Measurements from ENCODE around the gene GARIN1A. TPM values are rescaled to one million over a fixed set of nuclear protein-coding genes. Genes with fewer than 3 reads are reported as not detected.
"Not testable (repeated sequence)": the region's sequence is repeated elsewhere in the genome, so short reads cannot be mapped to it uniquely, and the experiment has no call there.

GARIN1A gene
- total and polyA plus RNA-seq, 2 donors (not counting 1 experiment from before 2014, with no cell fraction given): 0.70 to 2.2 TPM

DNA sequence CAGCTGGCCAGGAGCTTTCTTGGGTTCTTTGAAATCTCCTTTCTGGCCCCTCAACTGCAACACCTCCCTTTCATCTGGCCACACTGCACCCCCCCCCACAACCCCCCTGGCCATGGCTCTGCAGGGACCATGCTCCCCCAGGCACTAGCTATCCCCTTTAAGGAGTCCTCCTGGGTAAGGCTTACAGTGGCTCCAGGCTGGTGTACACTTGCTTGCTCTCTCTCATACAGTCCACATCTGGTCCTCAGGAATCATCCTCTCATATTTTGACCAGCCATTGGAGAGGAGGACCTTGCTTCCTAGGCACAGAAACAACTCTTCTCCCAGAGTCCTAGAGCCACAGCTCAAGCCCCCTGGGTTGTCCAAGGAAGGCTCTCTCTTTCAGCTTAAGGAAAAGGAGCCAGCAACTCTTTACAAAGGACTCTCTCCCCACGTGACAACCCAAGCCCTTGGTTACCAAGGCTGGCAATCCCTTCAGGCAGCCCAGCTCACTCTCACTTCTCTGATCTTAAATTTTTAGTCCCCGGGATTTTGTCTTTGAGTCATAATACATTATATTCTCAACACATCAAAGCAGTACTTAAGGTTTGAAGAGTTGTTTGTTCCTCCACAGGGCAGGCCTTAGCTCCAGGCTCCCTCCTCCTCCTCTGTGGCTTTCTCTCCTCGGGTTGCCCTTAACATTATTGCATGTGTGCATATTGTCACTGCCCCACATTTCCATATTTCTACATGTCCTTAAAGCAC, 9.9 kb downstream of the GARIN1A start:
- DNase-seq (no peak), ATAC-seq (ENCODE audit: low read depth) (no peak)
- ChIA-PET CTCF (interaction anchor here (0.9 kb wide), 1 partner anchor 685 kb away, joined by 3 read pairs; no protein-coding TSS in a partner anchor), POLR2A (no interaction called here)
- no peak overlapping the region for H3K4me2 ChIP-seq (replicated peaks; ENCODE audit: low read depth, low read length, poor library complexity, severe bottlenecking)
- Mint-ChIP-seq H3K4me3 (no peak overlapping the region), H3K27me3 (no peaks in the 10 kb centered on the region), H3K4me1 (no peaks in the 10 kb centered on the region), H3K27ac (no peak overlapping the region), H3K9me3 (ENCODE audit: insufficient read depth) (no peaks in the 10 kb centered on the region)
- no peaks in the 10 kb centered on the region for H3K36me3 ChIP-seq (replicated peaks in 1 of 2; ENCODE audit: control extremely low read depth in 1 of 2, control insufficient read depth in 1 of 2, extremely low read depth in 1 of 2, insufficient read depth in 2 of 2, low read length in 1 of 2)
- H4K20me1 ChIP-seq (ENCODE audit: control insufficient read depth, insufficient read depth, low read length, poor library complexity, severe bottlenecking): no peaks in the 10 kb centered on the region
- no peak overlapping the region for H2AFZ ChIP-seq (ENCODE audit: insufficient read depth, low read depth, low read length, poor library complexity, severe bottlenecking)
- 60% methylated on average over 1 of the region's 3 CpGs for WGBS (ENCODE audit: insufficient coverage)
- no peak overlapping the region for H3K4me3 ChIP-seq (ENCODE audit: control extremely low read depth in 1 of 5, extremely low read depth in 1 of 5, insufficient read depth in 1 of 5, low read depth in 2 of 5, low read length in 4 of 5)
- no peaks in the 10 kb centered on the region for H3K27me3 ChIP-seq (replicated peaks in 1 of 4; ENCODE audit: control extremely low read depth in 1 of 4, control insufficient read depth in 3 of 4, insufficient read depth in 4 of 4, low read length in 3 of 4)
- no peaks in the 10 kb centered on the region for H3K79me2 ChIP-seq (ENCODE audit: control insufficient read depth, insufficient read depth, low read length)
- no peak overlapping the region for H3K27ac ChIP-seq (ENCODE audit: low read length in 2 of 2)
- H3K4me1 ChIP-seq (ENCODE audit: control insufficient read depth in 2 of 2, insufficient read depth in 2 of 2, low read length in 2 of 2): no peaks in the 10 kb centered on the region
- no peaks in the 10 kb centered on the region for H3K9me3 ChIP-seq (ENCODE audit: control extremely low read depth in 1 of 3, control insufficient read depth in 2 of 3, insufficient read depth in 1 of 3, low read length in 2 of 3)
- TF ChIP-seq EZH2 (IDR thresholded peaks at IDR 0.05; ENCODE audit: borderline replicate concordance, insufficient read depth, low read depth, low read length, poor library complexity, severe bottlenecking): no peak
- TF ChIP-seq, protein P1, sequence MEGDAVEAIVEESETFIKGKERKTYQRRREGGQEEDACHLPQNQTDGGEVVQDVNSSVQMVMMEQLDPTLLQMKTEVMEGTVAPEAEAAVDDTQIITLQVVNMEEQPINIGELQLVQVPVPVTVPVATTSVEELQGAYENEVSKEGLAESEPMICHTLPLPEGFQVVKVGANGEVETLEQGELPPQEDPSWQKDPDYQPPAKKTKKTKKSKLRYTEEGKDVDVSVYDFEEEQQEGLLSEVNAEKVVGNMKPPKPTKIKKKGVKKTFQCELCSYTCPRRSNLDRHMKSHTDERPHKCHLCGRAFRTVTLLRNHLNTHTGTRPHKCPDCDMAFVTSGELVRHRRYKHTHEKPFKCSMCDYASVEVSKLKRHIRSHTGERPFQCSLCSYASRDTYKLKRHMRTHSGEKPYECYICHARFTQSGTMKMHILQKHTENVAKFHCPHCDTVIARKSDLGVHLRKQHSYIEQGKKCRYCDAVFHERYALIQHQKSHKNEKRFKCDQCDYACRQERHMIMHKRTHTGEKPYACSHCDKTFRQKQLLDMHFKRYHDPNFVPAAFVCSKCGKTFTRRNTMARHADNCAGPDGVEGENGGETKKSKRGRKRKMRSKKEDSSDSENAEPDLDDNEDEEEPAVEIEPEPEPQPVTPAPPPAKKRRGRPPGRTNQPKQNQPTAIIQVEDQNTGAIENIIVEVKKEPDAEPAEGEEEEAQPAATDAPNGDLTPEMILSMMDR (IDR thresholded peaks at IDR 0.05): no peak
- no peak overlapping the region for H3K9ac ChIP-seq (ENCODE audit: low read length)
- intact Hi-C loops (cut with micrococcal nuclease): no loop called here

DNA sequence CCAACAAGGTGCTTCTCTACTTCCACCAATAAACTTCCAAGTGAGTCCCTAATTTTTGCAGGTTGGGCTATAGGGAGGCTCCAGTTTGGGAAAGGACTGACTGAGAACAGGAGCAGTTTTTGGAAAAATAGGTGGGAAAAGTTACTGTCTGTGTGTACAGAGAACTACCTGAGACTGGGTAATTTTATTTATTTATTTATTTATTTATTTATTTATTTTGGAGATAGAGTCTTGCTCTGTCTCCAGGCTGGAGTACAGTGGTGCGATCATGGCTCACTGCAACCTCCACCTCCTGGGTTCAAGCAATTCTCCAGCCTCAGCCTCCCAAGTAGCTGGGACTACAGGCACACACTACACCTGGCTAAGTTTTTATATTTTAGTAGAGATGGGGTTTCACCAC, 11.2 kb downstream of the GARIN1A start:
- CTCF ChIA-PET; ATAC-seq (ENCODE audit: low read depth); H3K27ac ChIP-seq (ENCODE audit: low read length in 2 of 2); H3K4me1 Mint-ChIP-seq; H3K79me2 ChIP-seq (ENCODE audit: control insufficient read depth, insufficient read depth, low read length); H3K27ac Mint-ChIP-seq; H3K4me1 ChIP-seq (ENCODE audit: control insufficient read depth in 2 of 2, insufficient read depth in 2 of 2, low read length in 2 of 2); H3K4me3 ChIP-seq (ENCODE audit: control extremely low read depth in 1 of 5, extremely low read depth in 1 of 5, insufficient read depth in 1 of 5, low read depth in 2 of 5, low read length in 4 of 5); H3K9ac ChIP-seq (ENCODE audit: low read length); H3K4me3 Mint-ChIP-seq; POLR2A ChIA-PET; H3K36me3 ChIP-seq (replicated peaks in 1 of 2; ENCODE audit: control extremely low read depth in 1 of 2, control insufficient read depth in 1 of 2, extremely low read depth in 1 of 2, insufficient read depth in 2 of 2, low read length in 1 of 2); H3K27me3 Mint-ChIP-seq; H3K9me3 ChIP-seq (ENCODE audit: control extremely low read depth in 1 of 3, control insufficient read depth in 2 of 3, insufficient read depth in 1 of 3, low read length in 2 of 3); H3K9me3 Mint-ChIP-seq (ENCODE audit: insufficient read depth); H4K20me1 ChIP-seq (ENCODE audit: control insufficient read depth, insufficient read depth, low read length, poor library complexity, severe bottlenecking); H3K4me2 ChIP-seq (replicated peaks; ENCODE audit: low read depth, low read length, poor library complexity, severe bottlenecking); H2AFZ ChIP-seq (ENCODE audit: insufficient read depth, low read depth, low read length, poor library complexity, severe bottlenecking); H3K27me3 ChIP-seq (replicated peaks in 1 of 4; ENCODE audit: control extremely low read depth in 1 of 4, control insufficient read depth in 3 of 4, insufficient read depth in 4 of 4, low read length in 3 of 4); intact Hi-C loops (cut with micrococcal nuclease); DNase-seq: not testable (repeated sequence)
- no CpG with 5 or more reads among the region's 1 CpG for WGBS (ENCODE audit: insufficient coverage)

DNA sequence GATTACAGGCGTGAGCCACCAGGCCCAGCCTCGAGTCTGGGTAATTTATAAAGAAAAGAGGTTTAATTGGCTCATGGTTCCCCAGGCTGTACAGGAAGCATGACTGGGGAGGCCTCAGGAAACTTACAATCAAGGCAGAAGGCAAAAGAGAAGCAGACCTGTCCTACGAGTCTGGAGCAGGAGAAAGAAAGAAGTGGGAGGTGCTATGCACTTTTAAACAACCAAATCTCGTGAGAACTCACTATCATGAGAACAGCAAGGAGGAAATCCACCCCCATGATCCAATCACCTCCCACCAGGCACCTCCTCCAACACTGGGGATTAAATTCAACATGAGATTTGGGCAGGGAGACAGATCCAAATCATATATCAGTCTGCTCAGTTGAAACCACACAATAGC, 11.6 kb downstream of the GARIN1A start:
- H3K4me3 ChIP-seq (ENCODE audit: control extremely low read depth in 1 of 5, extremely low read depth in 1 of 5, insufficient read depth in 1 of 5, low read depth in 2 of 5, low read length in 4 of 5); H3K9me3 Mint-ChIP-seq (ENCODE audit: insufficient read depth); ATAC-seq (ENCODE audit: low read depth); H3K79me2 ChIP-seq (ENCODE audit: control insufficient read depth, insufficient read depth, low read length); H4K20me1 ChIP-seq (ENCODE audit: control insufficient read depth, insufficient read depth, low read length, poor library complexity, severe bottlenecking); H3K9ac ChIP-seq (ENCODE audit: low read length); H3K27me3 Mint-ChIP-seq; H3K4me1 ChIP-seq (ENCODE audit: control insufficient read depth in 2 of 2, insufficient read depth in 2 of 2, low read length in 2 of 2); POLR2A ChIA-PET; H3K27ac Mint-ChIP-seq; H2AFZ ChIP-seq (ENCODE audit: insufficient read depth, low read depth, low read length, poor library complexity, severe bottlenecking); H3K27ac ChIP-seq (ENCODE audit: low read length in 2 of 2); H3K9me3 ChIP-seq (ENCODE audit: control extremely low read depth in 1 of 3, control insufficient read depth in 2 of 3, insufficient read depth in 1 of 3, low read length in 2 of 3); H3K36me3 ChIP-seq (replicated peaks in 1 of 2; ENCODE audit: control extremely low read depth in 1 of 2, control insufficient read depth in 1 of 2, extremely low read depth in 1 of 2, insufficient read depth in 2 of 2, low read length in 1 of 2); CTCF ChIA-PET; DNase-seq; intact Hi-C loops (cut with micrococcal nuclease); H3K27me3 ChIP-seq (replicated peaks in 1 of 4; ENCODE audit: control extremely low read depth in 1 of 4, control insufficient read depth in 3 of 4, insufficient read depth in 4 of 4, low read length in 3 of 4); H3K4me2 ChIP-seq (replicated peaks; ENCODE audit: low read depth, low read length, poor library complexity, severe bottlenecking); H3K4me3 Mint-ChIP-seq; H3K4me1 Mint-ChIP-seq: not testable (repeated sequence)
- 100% methylated on average over 1 of the region's 4 CpGs for WGBS (ENCODE audit: insufficient coverage)
